ENCODE measurements around the gene GBGT1. TPM values are rescaled to one million over a fixed set of nuclear protein-coding genes. Genes with fewer than 3 reads are reported as not detected.

Gene GBGT1
- total and polyA plus RNA-seq, 9 of the 15 experiments (the other 6 are each of a cell fraction or from before 2014, with no cell fraction given) = 0.55 to 25.8 (median 13.7) TPM

- FAIRE-seq (no peak), ATAC-seq (no peak), DNase-seq (ENCODE audit: extremely low read depth in 1 of 4, low spot score in 3 of 4) (no peak)
- in situ Hi-C loops (cut with MboI) (no loop called here), intact Hi-C loops (cut with micrococcal nuclease) (no loop called here)
- BruUV-seq (replicated peaks) = no TSS peak
- peaks cover 0 to 2% of the 10 kb centered on the region in 2 experiments; a peak in 1 of 5 replicates for H3K4me1 ChIP-seq (replicated peaks in 1 of 2; ENCODE audit: control insufficient read depth in 2 of 2, insufficient read depth in 2 of 2, low read length in 2 of 2)
- ChIA-PET CTCF (ENCODE audit: low intra/inter-chr PET ratio) (no interaction called here), POLR2A (no interaction called here)
- H3K79me2 ChIP-seq (ENCODE audit: control insufficient read depth, insufficient read depth, low read length) = no peaks in the 10 kb centered on the region
- H3K4me2 ChIP-seq (ENCODE audit: insufficient read depth, low read length) = no peak overlapping the region
- H3K9ac ChIP-seq (ENCODE audit: insufficient read depth in 1 of 2, low read depth in 2 of 2, low read length in 2 of 2) = no peak overlapping the region
- no peaks in the 10 kb centered on the region for H3K9me1 ChIP-seq (ENCODE audit: control insufficient read depth, insufficient read depth, low read length)
- no peaks in the 10 kb centered on the region; the same call in 1 of the 2 replicates for H3K9me3 ChIP-seq (replicated peaks; ENCODE audit: control insufficient read depth, insufficient read depth, low read depth, low read length)
- H2AFZ ChIP-seq (ENCODE audit: low read depth, low read length) = no peak overlapping the region
- TF ChIP-seq HBP1 (CRISPR knock-in tag; IDR thresholded peaks at IDR 0.05) (no peak), SMAD3 (CRISPR knock-in tag; conservative IDR thresholded peaks at IDR 0.05) (no peak), ZNF124 (CRISPR knock-in tag; IDR thresholded peaks at IDR 0.05) (no peak), ZKSCAN8 (CRISPR knock-in tag; IDR thresholded peaks at IDR 0.05) (no peak), KAT7 (CRISPR knock-in tag; IDR thresholded peaks at IDR 0.05; ENCODE audit: borderline replicate concordance) (no peak), ZNF398 (CRISPR knock-in tag; IDR thresholded peaks at IDR 0.05) (no peak), ZNF217 (CRISPR knock-in tag; IDR thresholded peaks at IDR 0.05) (no peak), RBM17 (IDR thresholded peaks at IDR 0.05; ENCODE audit: borderline replicate concordance, low read depth, low read length) (no peak), E2F3 (CRISPR knock-in tag; IDR thresholded peaks at IDR 0.05) (no peak), MNT (conservative IDR thresholded peaks at IDR 0.05) (no peak), ZNF174 (CRISPR knock-in tag; IDR thresholded peaks at IDR 0.05) (no peak), MYC (IDR thresholded peaks at IDR 0.05; ENCODE audit: low read depth, low read length) (no peak), MYC (CRISPR knock-in tag; IDR thresholded peaks at IDR 0.05; ENCODE audit: borderline replicate concordance, low read depth) (no peak), USF1 (CRISPR knock-in tag; IDR thresholded peaks at IDR 0.05) (no peak), MCM2 (IDR thresholded peaks at IDR 0.05; ENCODE audit: low read depth) (no peak)
- WGBS (ENCODE audit: insufficient coverage, low coverage, missing lambda C conversion rate) = 5% methylated on average over 7 of the region's 7 CpGs
- no peaks in the 10 kb centered on the region for H3K36me3 ChIP-seq (ENCODE audit: control insufficient read depth, insufficient read depth, low read length)
- H4K20me1 ChIP-seq (replicated peaks; ENCODE audit: control insufficient read depth, insufficient read depth, low read length) = no peaks in the 10 kb centered on the region
- H3K27me3 ChIP-seq (ENCODE audit: control insufficient read depth in 2 of 2, insufficient read depth in 2 of 2, low read length in 2 of 2) = peaks cover 20 to 45% of the 10 kb centered on the region in 2 experiments; a peak in 4 of 5 replicates
- no peak overlapping the region for H3K27ac ChIP-seq (ENCODE audit: extremely low read depth, low read depth, low read length)
- no peak overlapping the region for H3K4me3 ChIP-seq
These were observed 46.9 kb upstream of the GBGT1 start for GRCh38 chr9:133210609-133211008.

Data from K562 (cell line).